IPS-NIHi7 (cell line): Measurements from ENCODE around the gene ZNF468.
"Not testable (repeated sequence)": the region's sequence is repeated elsewhere in the genome, so short reads cannot be mapped to it uniquely, and the experiment has no call there.

Experiments used
- DNase-seq: peaks from one replicate; pipeline ENCODE4 v3.0.0; 2012; ENCODE audit warnings: mixed read lengths; ENCODE audit errors: extremely low spot score

Gene ZNF468

GRCh38 chr19:52857378-52858191 lies at the start of gene ZNF468:
TSS of gene ZNF468 (minus strand) at chr19:52857619. CDS start at chr19:52854272, 3,347 bp downstream.
- DNase-seq: peak; percentile 74

- not testable (repeated sequence) for DNase-seq
These were observed 46.8 kb upstream of the ZNF468 start for GRCh38 chr19:52904052-52904780.

- DNase-seq: no peak
These were observed 44.4 kb upstream of the ZNF468 start for GRCh38 chr19:52901842-52902241.

- DNase-seq: not testable (repeated sequence)
These were observed 41.2 kb upstream of the ZNF468 start for GRCh38 chr19:52898596-52898995.

GRCh38 chr19:52898101-52898500 lies 40.7 kb upstream of the ZNF468 start:
- peak; percentile 43 for DNase-seq

- peak; percentile 99 for DNase-seq
These were observed 39.9 kb upstream of the ZNF468 start, which contains the start of gene ZNF320 for GRCh38 chr19:52897138-52897935. TSS of gene ZNF320 (minus strand) at chr19:52897635. CDS start at chr19:52890255, 7,380 bp downstream.

- DNase-seq: peak; percentile 35
These were observed 39.2 kb upstream of the ZNF468 start for GRCh38 chr19:52896431-52897137.

- DNase-seq: no peak
These were observed 33.9 kb upstream of the ZNF468 start for GRCh38 chr19:52891336-52891735.

GRCh38 chr19:52889931-52890330 lies 32.5 kb upstream of the ZNF468 start:
- no peak for DNase-seq

- no peak for DNase-seq
These were observed 31.7 kb upstream of the ZNF468 start for GRCh38 chr19:52889076-52889475.

GRCh38 chr19:52880895-52881389 lies 23.5 kb upstream of the ZNF468 start:
- DNase-seq: no peak

GRCh38 chr19:52872996-52873395 lies 15.6 kb upstream of the ZNF468 start:
- not testable (repeated sequence) for DNase-seq

GRCh38 chr19:52871466-52871865 lies 14.0 kb upstream of the ZNF468 start:
- no peak for DNase-seq

GRCh38 chr19:52868031-52868430 lies 10.6 kb upstream of the ZNF468 start:
- DNase-seq: not testable (repeated sequence)

GRCh38 chr19:52856540-52857377 lies 660 bp downstream of the ZNF468 start:
- not testable (repeated sequence) for DNase-seq

GRCh38 chr19:52847352-52847751 lies 10.1 kb downstream of the ZNF468 start:
- DNase-seq: not testable (repeated sequence)

GRCh38 chr19:52840825-52841465 lies 16.5 kb downstream of the ZNF468 start:
- DNase-seq: not testable (repeated sequence)

GRCh38 chr19:52834289-52834688 lies 23.1 kb downstream of the ZNF468 start:
- not testable (repeated sequence) for DNase-seq

GRCh38 chr19:52833541-52833940 lies 23.9 kb downstream of the ZNF468 start:
- DNase-seq: not testable (repeated sequence)

- DNase-seq: not testable (repeated sequence)
These were observed 27.6 kb downstream of the ZNF468 start for GRCh38 chr19:52829866-52830265.
